Iris pigment epithelial cell (primary cell): Measurements from ENCODE around the gene NCAPD3.

Source experiments
- DNase-seq: peaks from one replicate; pipeline ENCODE4 v3.0.0-alpha.2; 2011; ENCODE audit warnings: low read depth

Gene NCAPD3

DNA sequence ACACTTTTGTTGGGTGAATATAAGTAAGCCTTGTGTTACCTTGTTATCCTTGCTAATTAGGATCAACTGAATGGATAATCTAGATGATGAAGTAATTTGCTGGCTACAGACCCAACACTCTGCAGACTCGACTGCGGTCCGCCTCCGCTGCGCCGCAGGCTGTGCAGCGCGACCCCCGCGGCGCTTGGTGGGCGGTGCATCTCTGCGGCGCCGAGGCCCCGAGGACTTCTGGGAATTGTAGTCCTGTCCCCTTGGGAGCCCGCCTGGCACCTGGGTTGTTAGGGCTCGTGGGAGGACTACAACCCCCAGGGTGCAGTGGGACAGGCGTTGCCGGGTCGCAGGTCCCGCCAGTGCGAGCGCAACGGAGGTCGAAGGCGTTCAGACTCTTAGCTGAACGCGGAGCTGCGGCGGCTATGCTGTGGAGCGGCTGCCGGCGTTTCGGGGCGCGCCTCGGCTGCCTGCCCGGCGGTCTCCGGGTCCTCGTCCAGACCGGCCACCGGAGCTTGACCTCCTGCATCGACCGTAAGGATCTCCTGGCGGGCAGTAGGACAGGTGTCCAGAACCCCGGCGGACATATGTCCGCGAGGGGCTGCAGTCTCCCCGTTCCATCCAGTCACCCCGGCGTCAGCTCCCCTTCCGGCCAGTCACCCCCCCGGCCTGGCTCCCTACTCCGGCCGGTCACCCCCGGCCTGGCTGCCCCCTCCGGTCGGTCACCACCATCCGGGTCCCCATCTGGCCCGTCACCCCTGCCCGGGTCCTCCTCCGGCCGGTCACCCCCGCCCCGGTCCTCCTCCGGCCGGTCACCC, 29.6 kb upstream of the NCAPD3 start, which contains the start of the genes ACAD8 and THYN1:
Gene ACAD8, plus strand, starts transcription at position 381 of the 806 bp plus-strand sequence. Its CDS starts 33 bp downstream, at position 414.
Gene THYN1, minus strand, starts transcription at position 165 of the 806 bp plus-strand sequence. CDS start 470 bp downstream, outside the sequence.
- DNase-seq, result peak; percentile 98

DNA sequence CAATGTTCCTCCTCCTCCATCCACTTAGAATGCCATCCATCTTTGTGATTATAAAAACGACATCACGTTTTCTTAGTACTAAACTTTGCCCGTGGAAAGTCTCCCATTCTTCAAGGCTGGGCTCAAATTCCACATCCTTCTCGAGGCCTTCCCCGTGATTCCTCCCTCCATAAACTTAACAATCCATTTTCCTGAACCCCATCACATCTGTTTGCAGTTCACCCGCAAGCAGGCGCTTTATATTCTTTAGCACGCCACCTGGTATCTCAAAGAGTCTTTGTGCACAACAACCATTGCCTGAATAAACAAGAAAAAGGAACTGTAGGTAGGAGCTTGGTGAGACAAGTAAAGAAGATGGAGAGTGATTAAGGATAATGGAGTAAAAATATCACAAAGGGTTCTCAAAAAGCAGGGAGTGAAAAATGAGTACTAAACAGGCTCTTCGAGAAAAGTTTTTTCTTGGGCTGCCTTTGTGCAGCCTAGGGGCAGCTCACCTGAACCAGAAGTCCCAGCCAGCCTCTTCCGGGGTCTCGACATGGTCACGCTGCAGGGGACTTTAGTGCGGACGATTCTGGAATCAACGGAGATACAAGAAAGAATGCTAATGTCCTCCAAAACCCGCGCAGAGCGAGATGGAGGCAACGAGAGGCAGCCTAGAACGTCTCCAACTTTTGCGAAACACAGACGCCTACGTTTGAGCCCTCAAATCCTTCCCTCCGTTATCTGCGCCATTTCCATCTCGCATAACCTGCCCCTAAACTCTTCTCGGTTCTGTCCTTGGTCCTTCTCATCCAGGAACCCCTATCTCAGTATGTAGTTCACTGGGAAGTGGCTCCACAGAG, 28.8 kb upstream of the NCAPD3 start:
- DNase-seq, result peak; percentile 72

DNA sequence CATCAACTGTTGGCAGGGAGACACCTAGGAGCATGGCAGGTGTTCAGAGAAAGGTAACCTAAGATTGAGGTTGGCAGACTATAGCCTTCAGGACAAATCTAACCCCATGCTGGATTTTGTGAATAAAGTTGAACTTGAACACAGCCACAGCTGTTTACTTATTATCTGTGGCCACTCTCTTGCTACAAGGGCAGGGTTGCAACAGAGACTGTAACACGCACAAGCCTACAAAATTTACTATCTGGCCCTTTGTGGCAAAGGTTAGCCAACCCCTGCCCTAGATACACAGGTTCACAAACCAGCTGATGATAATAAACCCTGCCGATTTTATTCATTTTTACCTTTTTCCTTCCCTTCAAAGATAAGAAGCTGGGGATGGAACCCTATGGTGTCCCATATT, 26.9 kb upstream of the NCAPD3 start:
- no peak for DNase-seq

DNA sequence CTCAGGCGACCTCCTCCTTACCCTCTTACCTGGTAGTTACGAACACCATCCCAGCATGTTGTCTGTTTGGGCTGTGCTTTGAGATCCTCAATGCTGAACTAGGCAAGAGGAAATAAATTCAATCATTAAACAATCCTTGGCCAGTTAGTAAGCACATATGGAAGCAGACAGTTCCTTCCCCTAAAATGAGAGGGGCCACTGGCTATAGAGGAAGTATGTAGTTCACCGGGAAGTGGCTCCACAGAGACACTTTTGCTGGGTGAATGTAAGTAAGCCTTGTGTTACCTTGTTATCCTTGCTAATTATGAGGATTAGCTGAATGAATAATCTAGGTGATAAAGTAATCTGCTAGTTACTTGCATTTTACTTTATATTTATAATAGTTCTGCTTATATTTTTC, 26.5 kb upstream of the NCAPD3 start:
- no peak for DNase-seq

DNA sequence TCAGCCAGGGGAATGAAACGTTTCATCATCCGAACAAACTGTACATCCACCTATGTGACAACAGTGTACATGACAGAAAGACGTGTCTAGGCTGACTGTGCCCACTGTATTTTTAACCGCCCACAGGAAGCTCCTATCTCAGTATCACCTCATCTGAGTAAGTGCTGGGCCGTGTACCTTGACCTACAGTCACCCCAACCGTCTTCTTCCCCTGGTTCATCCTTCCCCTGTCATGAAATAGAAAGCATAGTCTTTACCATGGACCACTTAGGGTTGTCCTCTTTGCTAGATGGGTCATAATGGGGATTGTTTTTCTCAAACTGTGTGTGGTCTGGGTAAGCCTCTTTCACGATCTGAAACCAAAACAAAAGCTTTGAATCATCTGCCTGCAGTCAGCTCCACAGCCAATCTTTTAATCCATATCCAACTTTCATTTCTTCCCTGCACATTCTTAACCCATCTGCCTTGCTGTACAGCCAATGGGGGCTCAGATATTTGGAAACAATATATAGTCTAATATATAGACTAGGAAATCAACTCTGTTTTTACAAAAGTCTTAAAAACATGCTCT, 25.2 kb upstream of the NCAPD3 start:
- DNase-seq, result peak; percentile 73

GRCh38 chr11:134246678-134247077, 22.9 kb upstream of the NCAPD3 start:
- DNase-seq, result no peak

DNA sequence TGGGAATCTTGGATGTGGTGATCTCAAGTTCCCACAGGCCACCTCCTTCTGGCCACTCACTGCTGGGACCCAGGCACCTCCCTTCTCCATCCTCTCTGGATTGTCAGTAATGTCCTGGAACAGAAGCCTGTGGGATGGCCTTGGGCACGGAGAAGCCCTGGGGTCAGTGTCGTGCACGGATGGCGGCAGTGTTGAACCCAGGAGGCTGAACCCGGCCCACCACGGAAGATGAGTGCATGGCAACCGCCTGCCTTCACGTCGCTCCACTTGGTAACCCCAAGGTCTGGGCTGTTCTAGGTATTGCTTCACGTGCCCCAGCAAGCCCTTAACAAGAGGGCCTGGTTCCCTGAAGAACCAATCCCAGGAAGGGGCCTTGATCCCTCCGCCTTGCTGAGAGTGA, 22.3 kb upstream of the NCAPD3 start:
- DNase-seq, result no peak

DNA sequence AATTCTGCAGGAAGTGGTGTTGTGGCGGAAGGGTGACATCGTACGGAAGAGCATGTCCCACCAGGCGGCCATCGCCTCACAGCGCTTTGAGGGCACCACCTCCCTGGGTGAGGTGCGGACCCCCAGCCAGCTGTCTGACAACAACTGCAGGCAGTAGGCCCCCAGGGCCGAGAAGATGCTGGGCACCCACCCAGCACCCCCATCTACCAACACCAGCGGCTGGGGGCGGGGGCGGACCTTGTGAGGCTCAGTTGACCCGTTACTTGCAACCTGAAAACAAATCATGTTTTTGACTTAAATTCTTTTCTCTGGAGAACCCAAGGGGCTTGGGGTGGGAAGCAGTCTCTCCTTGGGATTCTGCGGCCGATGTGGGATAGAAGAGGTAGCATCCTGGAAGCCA, 21.7 kb upstream of the NCAPD3 start:
- DNase-seq, result no peak

- peak; percentile 52 for DNase-seq
Observed at GRCh38 chr11:134244593-134244992, 20.8 kb upstream of the NCAPD3 start.

DNA sequence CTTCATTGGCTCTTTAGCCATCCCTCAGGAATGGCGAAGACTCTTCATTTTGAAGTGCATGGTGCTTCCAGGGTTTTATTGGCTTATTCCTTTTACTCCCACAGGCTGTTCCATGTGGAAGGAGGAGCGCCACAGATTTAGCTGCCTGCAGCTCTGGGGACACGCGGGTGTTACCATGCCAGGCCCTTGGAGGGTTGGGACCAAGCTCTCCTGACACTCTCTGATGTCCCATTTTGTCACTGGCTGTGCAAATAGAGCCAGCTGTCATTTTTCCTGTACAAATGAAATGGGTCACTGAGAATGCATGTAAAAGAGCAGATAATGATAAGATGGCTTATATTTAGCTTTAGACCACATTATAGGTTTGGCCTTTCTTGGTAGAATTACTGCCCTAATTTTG, 20.1 kb upstream of the NCAPD3 start:
- no peak for DNase-seq

DNA sequence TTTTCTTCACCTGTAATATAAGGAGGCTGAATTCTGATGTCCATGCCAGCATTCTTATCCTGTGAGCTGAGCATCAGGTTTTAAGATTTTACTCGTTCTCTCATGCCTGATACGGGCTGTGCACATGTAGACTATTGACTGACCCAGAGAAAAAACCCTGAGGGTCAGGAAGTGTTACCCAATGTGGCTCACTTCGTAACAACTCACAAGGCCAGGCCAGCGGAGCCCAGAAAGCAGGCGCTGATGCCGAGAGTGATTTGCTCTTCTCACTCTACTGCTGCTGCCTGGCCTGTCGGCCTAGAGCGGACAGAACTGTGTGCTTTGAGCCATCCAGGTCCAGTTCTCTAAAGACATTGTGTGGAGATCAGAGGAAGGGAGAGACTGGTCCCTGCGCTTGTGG, 18.6 kb upstream of the NCAPD3 start:
- DNase-seq, result no peak

GRCh38 chr11:134240592-134240991, 16.8 kb upstream of the NCAPD3 start:
- DNase-seq, result no peak

DNA sequence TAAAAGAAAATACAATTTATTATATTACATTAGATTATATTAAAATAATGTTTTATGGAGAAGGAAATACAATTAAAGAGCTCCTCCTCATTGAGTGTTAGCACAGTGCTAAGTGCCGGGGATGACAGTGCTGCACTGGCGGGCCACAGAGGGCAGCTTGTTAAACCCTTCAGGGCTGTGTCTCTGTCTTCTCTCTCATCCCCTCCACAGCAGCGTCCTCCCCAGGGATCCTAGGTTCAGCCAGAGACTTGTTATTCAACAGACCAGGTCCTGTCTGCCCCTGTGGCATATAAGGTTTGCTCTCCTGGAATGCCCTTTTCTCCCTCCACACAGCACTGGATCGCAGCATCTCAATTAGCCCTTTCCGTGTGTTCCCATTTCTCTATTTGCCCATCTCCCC, 15.2 kb upstream of the NCAPD3 start:
- no peak for DNase-seq

DNA sequence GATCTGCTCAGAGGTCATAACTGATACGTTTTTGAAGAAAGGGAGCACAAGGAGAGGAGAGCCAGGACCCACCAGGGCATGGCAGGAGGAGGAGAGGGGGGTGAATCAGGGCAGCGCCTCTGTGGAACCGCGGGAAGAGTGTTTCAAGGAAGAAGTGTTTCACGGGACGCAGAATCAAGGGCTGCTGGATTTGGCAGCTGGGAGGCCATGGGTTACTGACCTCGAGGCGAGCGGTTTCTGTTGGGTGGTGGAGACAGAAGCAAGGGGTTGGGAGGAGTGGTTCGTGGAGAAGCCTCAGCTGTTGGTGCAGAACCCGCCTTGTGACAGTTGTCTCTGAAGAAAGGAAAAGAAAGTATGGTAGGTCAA, 13.8 kb upstream of the NCAPD3 start:
- DNase-seq, result no peak

DNA sequence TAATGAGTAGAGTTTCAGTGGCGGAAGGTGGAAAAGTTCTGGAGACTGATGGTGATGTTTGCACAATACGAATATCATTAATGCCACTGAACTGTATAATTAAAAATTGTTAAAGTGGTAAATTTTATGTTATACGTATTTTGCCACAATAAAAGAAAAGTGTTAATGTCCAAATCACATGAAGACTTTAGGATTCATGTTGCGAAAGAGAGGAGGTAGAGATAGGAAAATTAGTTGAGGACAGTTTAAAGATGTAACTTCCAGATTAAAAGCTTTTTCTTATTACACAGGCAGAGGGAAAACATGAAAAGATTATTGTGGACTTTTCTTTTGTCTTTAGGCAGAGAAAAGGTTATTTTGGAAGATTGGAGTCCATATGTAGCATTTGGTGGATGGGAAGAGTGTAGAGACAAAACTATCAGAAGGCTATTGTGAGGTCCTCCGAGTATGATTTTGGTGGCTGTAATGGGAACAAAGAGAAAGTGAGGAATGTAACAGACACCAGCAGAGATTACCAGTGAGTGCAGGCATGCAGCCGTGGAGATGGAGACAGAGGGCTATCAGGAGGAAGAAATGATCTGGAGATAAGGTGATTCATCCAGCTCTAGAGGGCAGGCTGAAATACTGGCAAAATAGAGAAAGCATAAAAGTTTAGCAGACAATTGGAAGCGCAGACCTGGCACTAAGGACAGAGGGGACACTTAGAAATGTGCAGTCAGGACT, 13.2 kb upstream of the NCAPD3 start:
- DNase-seq, result peak; percentile 49

DNA sequence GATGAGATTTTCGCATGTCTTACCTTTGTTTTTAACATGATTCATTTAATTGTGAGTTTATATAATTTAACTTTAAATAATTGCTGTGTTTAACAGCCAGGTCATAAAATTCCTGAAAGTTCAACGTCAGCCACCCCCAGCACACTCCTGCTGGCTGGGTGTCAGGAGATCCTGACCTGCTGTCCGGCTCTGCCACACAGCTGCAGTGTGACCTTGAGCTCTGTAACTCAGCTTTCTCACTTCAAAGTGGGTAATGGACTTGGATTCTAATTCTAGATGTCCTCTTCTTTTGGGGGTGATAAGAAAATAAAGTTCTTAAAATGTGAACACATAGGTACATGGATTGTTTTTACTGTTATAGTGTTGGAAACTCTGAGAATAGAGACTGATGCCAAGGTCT, 11.6 kb upstream of the NCAPD3 start:
- DNase-seq, result no peak

DNA sequence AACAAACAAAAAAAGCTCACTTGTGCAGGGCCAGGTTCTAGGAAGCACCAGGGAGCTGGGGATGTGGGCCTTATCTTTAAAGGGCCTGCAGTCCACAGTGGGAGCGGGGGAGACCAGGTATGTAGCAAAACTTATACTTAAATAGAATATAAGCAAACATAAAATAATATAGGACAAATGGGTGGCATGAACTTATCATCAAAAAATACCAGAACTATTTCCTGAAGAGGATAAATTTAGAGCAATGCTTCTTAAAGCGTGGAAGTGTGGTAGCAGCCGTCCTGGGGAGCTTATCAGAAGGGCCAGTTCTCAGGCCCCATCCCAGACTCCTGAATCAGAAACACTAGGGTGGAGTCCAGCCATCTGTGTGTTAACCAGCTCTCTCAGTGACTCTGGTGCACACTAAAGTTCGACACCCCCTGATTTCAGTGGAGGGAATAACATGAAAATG, 10.0 kb upstream of the NCAPD3 start:
- DNase-seq, result no peak

DNA sequence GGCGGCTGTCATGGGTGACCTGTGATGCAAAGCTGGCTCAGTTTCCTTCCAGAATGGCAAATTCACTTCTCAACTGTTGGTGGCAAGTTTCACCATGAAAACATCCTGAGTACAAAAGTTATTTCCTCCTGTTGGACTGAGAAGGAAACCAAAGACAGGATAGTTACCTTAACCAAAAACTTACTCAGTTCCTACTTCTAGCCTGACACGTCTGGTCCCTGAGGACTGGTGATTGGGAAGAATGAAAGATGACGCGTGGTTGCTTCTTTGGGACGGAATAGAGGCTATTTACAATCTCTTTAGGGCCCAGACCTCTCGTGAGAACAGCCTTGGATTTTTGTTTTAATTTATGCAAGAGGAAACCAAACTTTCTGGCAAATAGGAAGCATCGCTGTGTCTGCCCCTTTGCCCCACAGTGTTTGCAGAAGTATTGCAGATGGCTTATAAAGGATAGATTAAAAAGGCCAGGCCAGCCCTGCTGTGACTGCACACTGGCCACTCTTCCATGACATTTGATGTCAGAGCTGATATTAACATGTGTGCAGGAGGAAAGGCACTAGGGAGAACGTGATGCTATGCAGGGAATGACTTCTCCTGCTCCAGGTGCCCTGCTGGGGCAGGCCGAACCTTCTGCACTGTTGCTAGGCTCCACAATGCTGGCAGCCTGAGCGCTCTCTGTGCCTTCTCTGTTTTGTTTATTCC, 8.3 kb upstream of the NCAPD3 start:
- DNase-seq, result no peak

DNA sequence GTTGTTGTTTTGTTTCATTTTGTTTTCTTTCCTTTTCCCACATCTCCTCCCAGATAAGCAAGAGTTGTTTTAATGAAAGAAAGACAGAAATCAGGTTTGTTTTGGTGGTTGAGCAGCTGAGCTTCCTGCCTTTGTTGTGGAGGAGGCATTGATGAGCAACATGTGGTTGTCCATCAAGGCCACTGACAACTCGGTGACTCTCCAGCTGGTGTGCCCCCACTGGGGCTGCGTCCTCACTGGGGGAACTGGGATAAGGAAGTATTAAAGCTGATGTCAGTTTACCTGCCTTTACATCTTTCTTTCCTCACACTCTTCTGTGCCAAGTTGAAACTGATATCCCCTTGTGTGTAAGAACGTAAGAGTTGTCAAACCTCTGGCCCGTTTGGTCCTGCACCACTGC, 6.6 kb upstream of the NCAPD3 start:
- DNase-seq, result no peak

DNA sequence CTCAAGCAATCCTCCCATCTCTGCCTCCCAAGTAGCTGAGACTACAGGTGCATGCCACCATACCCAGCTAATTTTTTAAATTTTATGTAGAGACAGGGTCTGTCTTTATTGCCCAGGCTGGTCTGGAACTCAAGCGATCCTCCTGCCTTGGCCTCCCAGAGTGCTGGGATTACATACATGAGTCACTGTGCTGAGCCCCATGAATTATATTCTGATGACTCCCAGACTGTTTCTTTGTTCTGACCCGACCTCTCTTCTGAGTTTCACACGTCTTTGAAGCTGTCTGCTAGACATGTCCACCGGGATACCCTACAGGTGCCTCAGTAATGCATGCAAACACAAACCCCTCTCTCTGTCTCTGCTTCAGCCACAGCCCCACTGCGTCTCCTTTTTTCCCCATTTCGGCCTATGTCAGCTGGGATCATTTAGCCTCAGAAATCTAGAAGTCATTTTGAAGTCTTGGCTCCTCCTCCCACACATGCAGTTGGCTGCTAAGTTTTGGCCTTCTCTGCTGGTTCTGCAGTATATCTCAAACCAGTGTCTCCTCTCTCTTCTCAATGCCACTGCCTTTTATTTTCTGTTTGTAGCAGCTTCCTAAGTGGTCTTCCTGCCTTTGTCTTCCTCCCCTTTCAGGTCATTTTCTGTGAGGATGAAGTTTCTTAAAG, 5.5 kb upstream of the NCAPD3 start:
- peak; percentile 22 for DNase-seq

- DNase-seq, result no peak
Observed at GRCh38 chr11:134228625-134229024, 4.9 kb upstream of the NCAPD3 start.
